Lung (tissue), 12 donors: ENCODE data around the gene TLR10. TPM values are rescaled to one million over a fixed set of nuclear protein-coding genes. Genes with fewer than 3 reads are reported as not detected.

Source experiments
- ATAC-seq: fragments of 200-7000 bp; cut with Tn5 transposase; one replicate; pipeline ENCODE4 v1.9.1; 2020; ENCODE audit warnings: moderate number of reproducible peaks; ENCODE audit not compliant: insufficient read depth, low FRiP score
- DNase-seq, 3 donors: peaks; one replicate each; pipeline ENCODE4 v3.0.0-alpha.2; 2013 to 2017
- H3K27ac ChIP-seq, 2 donors: one replicate each; pipeline ENCODE4 v1.5.1; 2013; ENCODE audit warnings: mild to moderate bottlenecking in 2 of 2, moderate library complexity in 2 of 2, control low read depth in 1 of 2, inconsistent platforms in 1 of 2, low read depth in 1 of 2, low read length in 1 of 2
- H3K27me3 ChIP-seq, 3 donors: one replicate each; pipeline ENCODE4 v1.5.1; 2013; ENCODE audit warnings: low read length in 2 of 3; ENCODE audit not compliant: control insufficient read depth in 3 of 3, insufficient read depth in 3 of 3
- H3K36me3 ChIP-seq, 4 donors: one replicate each; pipeline ENCODE4 v1.5.1; 2013; ENCODE audit warnings: low read length in 4 of 4, mild to moderate bottlenecking in 1 of 4, moderate library complexity in 1 of 4; ENCODE audit not compliant: control insufficient read depth in 4 of 4, insufficient read depth in 4 of 4
- H3K4me1 ChIP-seq, 5 donors: one replicate each; pipeline ENCODE4 v1.5.1; 2013; ENCODE audit warnings: low read length in 5 of 5, mild to moderate bottlenecking in 2 of 5, moderate library complexity in 1 of 5; ENCODE audit not compliant: control insufficient read depth in 5 of 5, insufficient read depth in 5 of 5
- H3K4me3 ChIP-seq: one replicate; pipeline ENCODE4 v1.5.1; 2013; ENCODE audit warnings: mild to moderate bottlenecking, control low read depth, moderate library complexity
- H3K9ac ChIP-seq, 2 donors: one replicate each; pipeline ENCODE4 v1.5.1; 2013; ENCODE audit warnings: low read length in 2 of 2, control low read depth in 1 of 2; ENCODE audit not compliant: insufficient read depth in 1 of 2
- H3K9me3 ChIP-seq, 4 donors: one replicate each; pipeline ENCODE4 v1.5.1; 2013; ENCODE audit warnings: low read length in 3 of 4, mild to moderate bottlenecking in 1 of 4, moderate library complexity in 1 of 4; ENCODE audit not compliant: control insufficient read depth in 4 of 4, insufficient read depth in 3 of 4
- WGBS, 2 donors: extraction: QIAGEN DNeasy Blood & Tissue Kit; methylation state at CpG; one replicate each; pipeline ENCODE4 v1.1.7; 2013; 5-methylcytosine and 5-hydroxymethylcytosine counted together
- polyA plus RNA-seq, 2 donors: library from polyadenylated mRNA; stranded (reverse); fragments of 200-250 nt; gene quantifications; one replicate each; pipeline ENCODE4 v1.2.1, GENCODE V29; 2013
- total RNA-seq, 2 donors: library from RNA; depleted of rRNA in 1 of 2; stranded (reverse); fragments of >200 nt in 1 of 2; gene quantifications; one replicate each; pipeline ENCODE4 v1.2.1, GENCODE V29; 2014 to 2021
- TF ChIP-seq, protein P1 (sequence below): IDR thresholded peaks from 2 replicates; pipeline ENCODE4 v1.5.1; 2012; ENCODE audit warnings: mild to moderate bottlenecking; ENCODE audit errors: control extremely low read depth, extremely low read depth
- donor health status: control.
- donor health status: control.
- donor health status: Bipolar disorder and iron deficiency.
- donor health status: healthy.
- donor health status: DM: yes; HTN: yes; CAD: no.

TLR10 gene
- total and polyA plus RNA-seq, 4 donors: 0.14 to 4.4 (median 0.60) TPM

DNA sequence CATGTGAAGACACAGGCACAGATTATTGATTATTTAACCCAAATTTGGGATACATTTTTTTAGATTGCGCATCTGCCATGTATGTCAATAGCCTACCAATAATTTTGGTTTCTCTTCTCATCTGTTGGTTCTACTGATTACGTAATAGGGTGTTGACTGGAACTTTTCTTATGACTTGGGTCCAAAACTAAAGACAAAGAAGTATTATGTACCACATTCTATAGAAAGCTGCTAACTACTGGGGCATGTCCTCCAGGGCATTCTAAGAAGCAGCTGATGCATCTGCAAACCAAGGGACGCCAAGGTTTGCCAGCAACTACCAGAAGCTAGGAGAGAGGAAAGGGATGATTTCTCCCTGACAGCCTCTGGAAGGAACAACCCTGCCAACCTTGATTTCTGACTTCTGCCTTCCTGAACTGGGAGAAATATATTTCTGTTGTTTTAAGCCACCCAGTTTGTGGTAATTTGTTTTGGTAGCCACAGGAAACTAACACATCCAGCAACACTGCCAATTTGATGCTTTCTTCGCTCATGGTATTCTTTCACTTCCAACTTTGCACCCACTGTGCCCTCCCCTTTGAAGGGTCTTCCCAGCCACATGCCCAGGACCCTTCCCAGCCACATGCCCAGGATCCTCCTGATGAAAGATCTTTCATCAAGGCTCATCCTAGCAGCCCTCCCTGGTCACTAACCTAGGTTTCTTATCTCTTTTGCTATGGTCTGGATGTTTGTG lies 37.7 kb upstream of the TLR10 start:
- ATAC-seq (no peak), DNase-seq (no peak)
- H3K4me3 ChIP-seq: no peak overlapping the region
- no peaks in the 10 kb centered on the region for H3K4me1 ChIP-seq
- H3K27me3 ChIP-seq: no peaks in the 10 kb centered on the region
- no peaks in the 10 kb centered on the region for H3K36me3 ChIP-seq
- TF ChIP-seq, protein P1, sequence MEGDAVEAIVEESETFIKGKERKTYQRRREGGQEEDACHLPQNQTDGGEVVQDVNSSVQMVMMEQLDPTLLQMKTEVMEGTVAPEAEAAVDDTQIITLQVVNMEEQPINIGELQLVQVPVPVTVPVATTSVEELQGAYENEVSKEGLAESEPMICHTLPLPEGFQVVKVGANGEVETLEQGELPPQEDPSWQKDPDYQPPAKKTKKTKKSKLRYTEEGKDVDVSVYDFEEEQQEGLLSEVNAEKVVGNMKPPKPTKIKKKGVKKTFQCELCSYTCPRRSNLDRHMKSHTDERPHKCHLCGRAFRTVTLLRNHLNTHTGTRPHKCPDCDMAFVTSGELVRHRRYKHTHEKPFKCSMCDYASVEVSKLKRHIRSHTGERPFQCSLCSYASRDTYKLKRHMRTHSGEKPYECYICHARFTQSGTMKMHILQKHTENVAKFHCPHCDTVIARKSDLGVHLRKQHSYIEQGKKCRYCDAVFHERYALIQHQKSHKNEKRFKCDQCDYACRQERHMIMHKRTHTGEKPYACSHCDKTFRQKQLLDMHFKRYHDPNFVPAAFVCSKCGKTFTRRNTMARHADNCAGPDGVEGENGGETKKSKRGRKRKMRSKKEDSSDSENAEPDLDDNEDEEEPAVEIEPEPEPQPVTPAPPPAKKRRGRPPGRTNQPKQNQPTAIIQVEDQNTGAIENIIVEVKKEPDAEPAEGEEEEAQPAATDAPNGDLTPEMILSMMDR: no peak
- WGBS, 2 donors: 86 to 94% methylated on average over 4 of the region's 4 CpGs
- H3K9me3 ChIP-seq: peaks cover 0 to 3% (median under 1%) of the 10 kb centered on the region in 4 donors
- H3K27ac ChIP-seq: no peak overlapping the region
- no peak overlapping the region for H3K9ac ChIP-seq

DNA sequence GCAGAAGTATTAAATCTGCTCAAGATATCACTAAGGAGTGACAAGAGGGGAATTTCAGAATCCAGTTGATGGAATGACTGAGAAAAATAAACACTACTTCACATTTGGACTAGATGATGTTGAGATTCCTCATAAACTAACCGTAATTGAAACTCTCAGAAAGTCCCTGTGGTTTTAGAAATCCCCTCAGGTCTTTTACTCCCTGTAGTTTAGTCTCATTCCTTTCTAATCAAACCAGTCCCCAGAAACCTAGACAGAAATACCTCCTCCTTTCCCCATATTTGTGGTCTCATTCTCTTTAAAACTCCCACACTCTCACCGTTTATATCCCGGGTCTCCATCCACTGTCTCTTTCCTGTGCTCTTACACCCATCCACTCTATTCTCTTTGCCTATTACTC lies 36.8 kb upstream of the TLR10 start:
- 56 to 80% methylated on average over 3 of the region's 3 CpGs for WGBS, 2 donors
- ATAC-seq (no peak), DNase-seq (no peak)
- Histone ChIP-seq H3K36me3 (no peaks in the 10 kb centered on the region), H3K4me3 (no peak overlapping the region), H3K4me1 (no peaks in the 10 kb centered on the region), H3K27ac (no peak overlapping the region), H3K9me3 (peaks cover 0 to 4% (median 2%) of the 10 kb centered on the region in 4 donors), H3K27me3 (no peaks in the 10 kb centered on the region), H3K9ac (no peak overlapping the region)
- TF ChIP-seq, protein P1: no peak

DNA sequence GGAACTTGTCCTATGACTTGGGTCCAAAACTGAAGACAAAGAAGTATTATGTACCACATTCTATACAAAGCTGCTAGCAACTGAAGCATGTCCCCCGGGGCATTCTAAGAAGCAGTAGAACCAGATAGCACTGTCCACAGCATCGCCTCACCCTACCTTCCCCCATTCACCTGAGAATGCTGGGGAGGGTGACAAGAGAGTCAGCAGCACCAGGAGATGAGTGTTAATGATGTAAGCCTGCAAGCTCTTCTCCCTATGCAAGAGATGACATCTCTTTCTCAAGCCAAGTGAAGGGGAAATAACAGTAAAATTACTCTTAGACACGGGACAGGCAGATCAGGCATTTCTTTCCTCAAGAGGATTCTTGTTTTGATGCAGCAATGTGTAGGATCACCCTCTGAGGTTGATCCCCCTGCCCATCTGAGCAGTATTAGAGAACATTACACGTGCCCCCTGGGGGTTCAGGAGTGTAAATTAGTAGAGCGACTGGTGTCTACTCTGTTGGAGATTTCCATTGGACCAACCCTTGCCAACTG lies 35.7 kb upstream of the TLR10 start:
- Histone ChIP-seq H3K36me3 (no peaks in the 10 kb centered on the region), H3K4me1 (no peaks in the 10 kb centered on the region), H3K4me3 (no peak overlapping the region), H3K9ac (no peak overlapping the region), H3K27ac (no peak overlapping the region), H3K9me3 (peaks cover 0 to 4% (median 3%) of the 10 kb centered on the region in 4 donors), H3K27me3 (no peaks in the 10 kb centered on the region)
- DNase-seq (no peak), ATAC-seq (no peak)
- TF ChIP-seq, protein P1: no peak
- WGBS, 2 donors: 79 to 81% methylated on average over 5 of the region's 5 CpGs
